Right lobe of liver (tissue), 4 donors: Measurements from ENCODE around the gene ACSS1.

ENCODE experiments used
- POLR2A ChIP-seq: fragments of 450-650 bp; IDR thresholded peaks from one replicate; pipeline ENCODE4 v1.6.1; 2017; ENCODE audit warnings: antibody characterized with exemption, mild to moderate bottlenecking
- TF ChIP-seq, protein P1 (sequence below), 4 donors: fragments of 200-600 bp in 3 of 4; fragments of 450-650 bp in 1 of 4; IDR thresholded peaks; one replicate each; pipeline versions ENCODE4 v1.5.1 to v1.8.0; 2016 to 2022; ENCODE audit warnings: antibody characterized with exemption in 4 of 4, mild to moderate bottlenecking in 2 of 4
- donor health status: DM: no; HTN: no; CAD: no.
- donor health status: DM: no; HTN: no; CAD: no.
- donor health status: DM: no; HTN: yes; CAD: no.

DNA sequence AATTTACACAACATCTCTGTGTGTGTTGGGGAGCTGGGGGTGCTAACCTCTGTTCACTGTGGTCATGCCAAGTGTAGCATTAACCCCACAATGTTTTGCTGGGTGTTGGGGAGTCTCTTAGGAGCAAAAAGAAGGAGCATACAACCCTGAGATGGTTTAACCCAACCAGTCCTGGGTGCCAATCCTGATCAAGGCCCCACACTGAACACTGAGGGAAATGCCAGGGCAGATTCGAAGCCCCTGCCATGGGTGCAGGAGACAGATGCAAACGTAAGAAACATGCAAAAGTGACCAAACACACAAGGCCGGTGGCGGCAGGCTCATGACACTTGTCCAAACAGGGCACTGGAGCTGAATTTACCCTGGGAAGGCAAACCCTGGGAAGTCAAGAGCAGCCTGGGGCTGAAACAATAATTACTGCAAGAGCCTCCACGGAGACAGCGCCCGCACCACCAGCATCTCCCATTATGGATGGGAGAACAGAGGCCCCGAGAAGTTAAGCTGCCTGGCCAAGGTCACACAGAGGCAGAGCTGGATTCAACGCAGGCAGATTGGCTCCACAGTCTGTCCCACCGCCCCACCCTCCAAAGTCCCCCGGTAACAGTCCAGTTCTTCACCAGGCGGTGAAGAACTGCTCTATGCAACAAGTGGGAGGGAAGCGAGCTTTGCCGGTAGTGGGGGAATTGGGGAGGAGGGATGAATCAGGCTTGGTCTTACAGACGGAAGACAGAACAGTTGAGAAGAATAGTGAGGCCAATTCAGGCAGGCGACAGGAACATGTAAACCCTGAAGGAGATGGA, 8.5 kb downstream of the ACSS1 start:
- TF ChIP-seq, protein P1, sequence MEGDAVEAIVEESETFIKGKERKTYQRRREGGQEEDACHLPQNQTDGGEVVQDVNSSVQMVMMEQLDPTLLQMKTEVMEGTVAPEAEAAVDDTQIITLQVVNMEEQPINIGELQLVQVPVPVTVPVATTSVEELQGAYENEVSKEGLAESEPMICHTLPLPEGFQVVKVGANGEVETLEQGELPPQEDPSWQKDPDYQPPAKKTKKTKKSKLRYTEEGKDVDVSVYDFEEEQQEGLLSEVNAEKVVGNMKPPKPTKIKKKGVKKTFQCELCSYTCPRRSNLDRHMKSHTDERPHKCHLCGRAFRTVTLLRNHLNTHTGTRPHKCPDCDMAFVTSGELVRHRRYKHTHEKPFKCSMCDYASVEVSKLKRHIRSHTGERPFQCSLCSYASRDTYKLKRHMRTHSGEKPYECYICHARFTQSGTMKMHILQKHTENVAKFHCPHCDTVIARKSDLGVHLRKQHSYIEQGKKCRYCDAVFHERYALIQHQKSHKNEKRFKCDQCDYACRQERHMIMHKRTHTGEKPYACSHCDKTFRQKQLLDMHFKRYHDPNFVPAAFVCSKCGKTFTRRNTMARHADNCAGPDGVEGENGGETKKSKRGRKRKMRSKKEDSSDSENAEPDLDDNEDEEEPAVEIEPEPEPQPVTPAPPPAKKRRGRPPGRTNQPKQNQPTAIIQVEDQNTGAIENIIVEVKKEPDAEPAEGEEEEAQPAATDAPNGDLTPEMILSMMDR (IDR thresholded peaks at IDR 0.05), result no peak
- no peak for TF ChIP-seq POLR2A
